BJ (cell line): ENCODE measurements around the gene SSBP4. TPM values are rescaled to one million over a fixed set of nuclear protein-coding genes. Genes with fewer than 3 reads are reported as not detected.

Experiments
- CTCF ChIA-PET: fragments of 350-600 bp; formaldehyde crosslinking; extraction: SDS; loops from one replicate; lab custom pipeline; 2021; ENCODE audit warnings: antibody characterized with exemption, inconsistent platforms; lab: Yijun Ruan, JAX
- POLR2A ChIA-PET: fragments of 300-600 bp; sonication (Branson Sonifier 250); formaldehyde crosslinking; extraction: SDS; loops from one replicate; lab custom pipeline; 2021; ENCODE audit warnings: antibody characterized with exemption; lab: Charles Lee
- DNase-seq: peaks from one replicate; pipeline ENCODE4 v3.0.0-alpha.2; 2011; ENCODE audit warnings: low read depth
- H3K27me3 ChIP-seq: 2 replicates; pipeline ENCODE4 v1.6.0; 2011; ENCODE audit warnings: low read length; ENCODE audit not compliant: control insufficient read depth, insufficient read depth
- H3K36me3 ChIP-seq: 2 replicates; pipeline ENCODE4 v1.5.1; 2011; ENCODE audit warnings: low read length; ENCODE audit not compliant: control insufficient read depth, insufficient read depth
- H3K4me3 ChIP-seq: 2 replicates; pipeline ENCODE4 v1.5.1; 2011; ENCODE audit warnings: low read depth, mild to moderate bottlenecking, control low read depth, low read length
- CTCF ChIP-seq: IDR thresholded peaks from 2 replicates; pipeline ENCODE4 v1.5.1; 2011; ENCODE audit warnings: low read depth, mild to moderate bottlenecking, control low read depth, inconsistent platforms, low read length, moderate library complexity; ENCODE audit not compliant: insufficient read depth
- polyA plus RNA-seq: library from polyadenylated mRNA; depleted of rRNA; stranded (reverse); fragments of >200 nt; gene quantifications from 2 replicates; pipeline ENCODE4 v1.2.3, GENCODE V29; 2011

Gene SSBP4
- polyA plus RNA-seq, 1 experiment, result 24.1 TPM

- Histone ChIP-seq H3K36me3 (peaks cover 24% of the 10 kb centered on the region), H3K4me3 (no peak overlapping the region), H3K27me3 (no peaks in the 10 kb centered on the region)
- POLR2A ChIA-PET, result no interaction called here
- no peak for DNase-seq
- no peak for TF ChIP-seq CTCF
- CTCF ChIA-PET, result interaction anchor here (0.7 to 3.3 kb wide), 6 partner anchors 9 to 149 kb away, joined by 3 to 19 read pairs (median 4); no protein-coding TSS in a partner anchor
Observed at GRCh38 chr19:18439910-18440237, 20.7 kb downstream of the SSBP4 start.

GRCh38 chr19:18440415-18440877 is 21.2 kb downstream of the SSBP4 start:
- POLR2A ChIA-PET, result no interaction called here
- no peak for DNase-seq
- CTCF ChIA-PET, result interaction anchor here (0.7 to 3.3 kb wide), 5 partner anchors 8 to 149 kb away, joined by 3 to 19 read pairs (median 4); no protein-coding TSS in a partner anchor
- TF ChIP-seq CTCF, result peak; percentile 33; the same call in 1 of the 2 replicates
- no peaks in the 10 kb centered on the region for H3K27me3 ChIP-seq
- no peak overlapping the region for H3K4me3 ChIP-seq
- peaks cover 25% of the 10 kb centered on the region for H3K36me3 ChIP-seq

- ChIA-PET POLR2A (no interaction called here), CTCF (interaction anchor here (1.1 to 3.3 kb wide), 4 partner anchors 7 to 148 kb away, joined by 3 to 19 read pairs (median 4); no protein-coding TSS in a partner anchor)
- no peak overlapping the region for H3K4me3 ChIP-seq
- TF ChIP-seq CTCF, result no peak
- H3K27me3 ChIP-seq, result no peaks in the 10 kb centered on the region
- DNase-seq, result no peak
- H3K36me3 ChIP-seq, result peaks cover 27% of the 10 kb centered on the region
Observed at GRCh38 chr19:18440936-18441803, 22.0 kb downstream of the SSBP4 start.

- DNase-seq, result no peak
- ChIA-PET POLR2A (no interaction called here), CTCF (interaction anchor here (0.8 to 1.3 kb wide), 3 partner anchors 9 to 23 kb away, joined by 3 to 5 read pairs (median 5); no protein-coding TSS in a partner anchor)
- TF ChIP-seq CTCF, result no peak
- H3K27me3 ChIP-seq, result no peaks in the 10 kb centered on the region
- no peak overlapping the region for H3K4me3 ChIP-seq
- peaks cover 36% of the 10 kb centered on the region for H3K36me3 ChIP-seq
Observed at GRCh38 chr19:18441804-18442788, 22.9 kb downstream of the SSBP4 start.

- DNase-seq, result no peak
- ChIA-PET POLR2A (no interaction called here), CTCF (interaction anchor here (0.8 to 1.3 kb wide), 3 partner anchors 9 to 22 kb away, joined by 3 to 5 read pairs (median 5); no protein-coding TSS in a partner anchor)
- Histone ChIP-seq H3K36me3 (peaks cover 38% of the 10 kb centered on the region), H3K4me3 (no peak overlapping the region), H3K27me3 (no peaks in the 10 kb centered on the region)
- TF ChIP-seq CTCF, result no peak
Observed at GRCh38 chr19:18442941-18443340, 23.7 kb downstream of the SSBP4 start.
